NCI-H187 (cell line): Measurements from ENCODE around the gene MLXIP.
"Not testable (repeated sequence)": the region's sequence is repeated elsewhere in the genome, so short reads cannot be mapped to it uniquely, and the experiment has no call there.

Source experiments
- DNase-seq, 2 experiments: peaks; one replicate each; lab custom pipeline; 2025; lab: John Stamatoyannopoulos, UW

Gene MLXIP

GRCh38 chr12:122148657-122149056 is 70.1 kb downstream of the MLXIP start:
- DNase-seq, result no peak

DNA sequence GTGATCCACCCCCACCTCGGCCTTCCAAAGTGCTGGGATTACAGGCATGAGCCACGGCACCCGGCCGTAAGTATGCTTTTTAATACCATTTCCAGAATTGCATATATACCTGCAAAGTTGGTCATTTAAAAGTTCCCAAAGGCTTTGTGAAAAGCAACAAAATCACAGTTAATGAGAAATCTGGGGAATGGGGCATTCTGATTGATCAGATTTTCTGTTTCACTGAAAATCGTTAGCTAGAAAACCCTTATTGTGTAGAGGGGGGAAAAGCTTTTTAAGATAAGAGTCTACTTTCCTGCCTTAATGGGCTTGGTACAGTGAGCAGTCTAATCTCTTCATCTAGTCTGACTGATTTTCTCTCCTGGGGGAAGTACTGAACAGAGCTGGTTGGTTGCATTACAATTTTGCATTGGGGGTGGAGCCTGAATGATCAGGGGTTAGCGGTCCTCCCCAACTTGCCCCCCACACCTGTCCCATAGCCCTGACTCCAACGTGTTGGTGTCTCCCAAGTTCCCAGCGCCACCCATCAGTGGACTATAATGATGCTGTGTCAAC is 71.6 kb downstream of the MLXIP start:
- no peak for DNase-seq

GRCh38 chr12:122152754-122153153 is 74.2 kb downstream of the MLXIP start:
- no peak for DNase-seq

DNA sequence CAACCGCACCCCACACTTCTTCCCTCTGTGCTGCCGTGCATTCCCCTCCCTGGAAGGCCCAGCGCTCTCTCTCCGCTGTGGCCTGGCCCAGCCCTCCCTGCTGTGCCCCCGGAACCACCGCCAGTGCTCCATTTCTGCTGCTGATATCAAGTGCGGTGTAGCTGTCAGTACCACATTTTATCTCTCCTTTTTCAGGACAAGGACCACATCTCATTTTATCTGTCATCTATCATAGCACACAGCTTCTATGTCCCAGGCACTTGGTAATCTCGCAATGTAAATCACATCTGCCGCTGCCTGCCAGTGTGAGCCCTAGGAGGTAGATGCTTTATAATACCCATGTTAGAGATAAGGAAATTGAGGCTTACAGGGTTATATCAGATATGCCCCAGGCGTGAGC is 77.1 kb downstream of the MLXIP start:
- no peak for DNase-seq

DNA sequence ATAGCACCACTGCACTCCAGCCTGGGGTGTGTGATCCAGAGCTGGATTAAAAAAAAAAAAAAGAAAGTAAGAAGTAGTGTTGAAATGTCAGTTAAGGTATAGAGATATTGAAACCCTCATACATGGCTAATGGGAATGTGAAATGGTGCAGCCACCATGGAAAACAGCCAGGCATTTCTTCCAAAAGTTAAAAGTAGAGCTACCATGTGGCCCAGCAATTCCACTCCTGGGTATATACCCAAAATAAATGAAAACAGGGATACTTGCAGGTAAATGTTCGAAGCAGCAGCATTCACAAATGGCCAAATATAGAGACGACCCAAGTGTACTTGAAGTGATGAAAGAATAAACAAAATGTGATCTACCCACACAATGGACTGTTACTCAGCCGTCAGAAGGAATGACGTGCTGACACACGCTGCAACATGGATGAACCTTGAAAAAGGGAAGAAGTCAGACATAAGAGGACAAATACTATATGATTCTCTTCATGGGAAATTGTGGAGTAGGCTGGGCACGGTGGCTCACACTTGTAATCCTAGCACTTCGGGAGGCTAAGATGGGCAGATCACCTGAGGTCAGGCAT is 80.2 kb downstream of the MLXIP start:
- DNase-seq, result no peak

DNA sequence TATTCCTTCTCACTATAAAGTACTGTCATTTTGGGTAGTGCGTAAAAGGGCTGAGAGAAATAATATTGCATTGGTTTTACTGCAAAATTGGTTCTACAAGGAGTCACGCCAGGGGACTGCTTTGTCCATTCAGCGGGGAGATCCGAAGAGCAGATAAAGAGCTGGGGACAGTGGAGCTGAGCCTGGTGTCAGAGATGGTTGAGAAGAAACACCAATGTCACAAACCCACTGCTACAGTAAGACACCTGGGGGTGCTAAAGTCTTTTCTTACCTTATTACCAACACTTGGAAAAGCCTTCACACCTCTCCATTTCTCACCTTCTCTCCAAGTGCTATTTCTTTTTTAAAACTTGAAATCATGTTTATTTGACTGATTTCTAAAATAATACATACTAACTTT is 81.3 kb downstream of the MLXIP start:
- DNase-seq, result no peak

DNA sequence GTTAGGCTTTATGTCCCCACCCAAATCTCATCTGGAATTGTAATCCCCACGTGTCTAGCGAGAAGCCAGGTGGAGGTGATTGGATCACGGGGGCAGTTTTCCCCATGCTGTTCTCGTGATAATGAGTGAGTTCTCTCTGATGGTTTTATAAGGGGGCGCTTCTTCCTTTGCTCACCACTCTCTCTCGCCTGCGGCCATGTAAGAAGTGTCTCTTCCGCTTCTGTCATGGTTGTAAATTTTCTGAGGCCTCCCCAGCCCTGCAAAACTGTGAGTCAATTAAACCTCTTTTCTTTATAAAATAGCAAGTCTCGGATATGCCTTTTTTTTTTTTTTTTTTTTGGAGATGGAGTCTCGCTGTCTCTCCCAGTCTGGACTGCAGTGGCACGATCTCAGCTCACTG is 82.2 kb downstream of the MLXIP start:
- DNase-seq, result no peak

GRCh38 chr12:122161682-122162081 is 83.1 kb downstream of the MLXIP start:
- no peak for DNase-seq

GRCh38 chr12:122162976-122163375 is 84.4 kb downstream of the MLXIP start:
- DNase-seq, result no peak

DNA sequence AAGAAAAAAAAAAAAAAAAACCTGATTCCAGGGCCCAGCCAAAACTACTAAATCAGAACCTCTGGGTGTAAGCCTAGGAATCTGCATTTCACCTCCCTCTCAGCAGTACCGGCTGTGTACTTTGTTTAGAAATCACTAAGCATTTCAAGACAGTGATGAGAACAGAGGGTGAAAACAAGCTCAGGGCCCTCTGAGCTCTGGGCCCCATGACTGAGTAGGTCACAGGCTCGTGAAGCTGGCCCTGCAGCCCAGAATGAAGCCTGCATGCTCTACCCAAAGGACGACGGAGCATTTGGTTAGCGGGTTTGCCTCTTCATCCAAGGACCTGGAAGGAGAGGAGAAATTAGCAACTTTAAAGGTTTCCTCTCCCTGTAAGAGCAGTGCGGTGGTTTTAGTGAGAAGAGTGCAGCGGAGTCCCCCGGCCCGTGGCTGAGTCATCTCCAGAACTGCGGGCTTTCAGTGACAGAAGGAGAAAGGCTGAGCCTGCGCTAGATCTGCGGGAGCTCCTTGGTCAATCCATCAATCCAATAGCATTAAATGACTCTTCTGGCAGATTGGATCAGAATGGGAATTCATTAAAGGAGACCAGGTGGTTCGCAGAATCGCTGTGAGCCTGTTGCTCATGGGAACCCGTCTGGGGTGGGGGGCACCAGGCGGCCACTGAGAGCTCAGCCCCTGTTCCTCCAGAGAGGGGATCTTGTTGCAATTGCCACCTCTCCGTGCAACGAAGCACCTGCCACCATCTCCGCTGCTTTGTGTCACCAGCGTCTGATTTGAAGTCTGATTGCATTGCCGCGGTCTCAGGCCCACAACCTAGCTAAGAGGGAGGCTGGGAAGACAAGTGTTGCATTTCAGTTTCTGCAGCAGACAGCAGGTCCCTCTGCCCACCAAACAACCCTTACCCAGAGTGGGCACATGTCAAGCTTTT is 88.1 kb downstream of the MLXIP start:
- DNase-seq, result no peak

DNA sequence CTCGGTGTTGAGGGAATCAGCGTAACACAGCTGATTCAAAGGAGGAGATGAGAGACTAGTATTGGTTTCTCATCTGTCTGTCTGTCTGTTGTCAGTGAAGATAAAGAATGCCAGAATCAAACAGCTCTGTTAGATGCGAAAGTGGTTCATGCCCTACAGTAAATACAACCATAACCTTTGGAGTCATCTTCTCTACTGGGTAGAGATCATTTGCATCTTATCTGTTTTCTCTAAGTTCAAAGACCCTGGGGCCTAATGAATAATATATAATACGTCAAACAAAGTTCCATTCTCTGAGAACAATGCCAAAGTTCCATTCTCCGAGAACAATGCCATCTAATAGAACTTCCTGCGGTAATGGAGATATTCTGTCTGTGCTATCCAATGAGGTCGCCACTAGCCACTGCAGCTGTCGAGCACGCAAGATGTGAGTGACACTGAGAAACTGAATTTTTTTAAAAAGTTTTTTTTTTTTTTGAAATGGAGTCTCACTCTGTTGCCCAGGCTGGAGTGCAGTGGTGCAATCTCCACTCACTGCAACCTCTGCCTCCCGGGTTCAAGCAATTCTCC is 88.9 kb downstream of the MLXIP start:
- no peak for DNase-seq

GRCh38 chr12:122168492-122168891 is 89.9 kb downstream of the MLXIP start:
- no peak for DNase-seq

DNA sequence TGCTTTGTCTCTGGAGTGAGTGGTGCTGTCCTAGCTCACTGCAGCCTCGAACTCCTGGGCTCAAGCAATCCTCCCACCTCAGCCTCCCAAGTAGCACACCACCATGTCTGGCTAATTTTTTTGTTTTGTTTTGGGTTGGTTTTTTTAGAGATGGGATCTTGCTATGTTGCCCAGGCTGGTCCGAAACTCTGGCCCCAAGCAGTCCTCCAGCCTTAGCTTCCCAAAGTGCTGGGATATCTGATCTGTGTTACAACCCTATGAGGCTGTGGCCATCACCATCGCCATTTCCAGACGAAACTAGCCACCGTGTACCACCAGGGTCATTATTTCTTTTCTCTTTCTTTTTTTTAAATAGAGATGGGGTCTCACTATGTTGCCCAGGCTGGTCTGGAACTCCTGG is 92.8 kb downstream of the MLXIP start:
- no peak for DNase-seq

DNA sequence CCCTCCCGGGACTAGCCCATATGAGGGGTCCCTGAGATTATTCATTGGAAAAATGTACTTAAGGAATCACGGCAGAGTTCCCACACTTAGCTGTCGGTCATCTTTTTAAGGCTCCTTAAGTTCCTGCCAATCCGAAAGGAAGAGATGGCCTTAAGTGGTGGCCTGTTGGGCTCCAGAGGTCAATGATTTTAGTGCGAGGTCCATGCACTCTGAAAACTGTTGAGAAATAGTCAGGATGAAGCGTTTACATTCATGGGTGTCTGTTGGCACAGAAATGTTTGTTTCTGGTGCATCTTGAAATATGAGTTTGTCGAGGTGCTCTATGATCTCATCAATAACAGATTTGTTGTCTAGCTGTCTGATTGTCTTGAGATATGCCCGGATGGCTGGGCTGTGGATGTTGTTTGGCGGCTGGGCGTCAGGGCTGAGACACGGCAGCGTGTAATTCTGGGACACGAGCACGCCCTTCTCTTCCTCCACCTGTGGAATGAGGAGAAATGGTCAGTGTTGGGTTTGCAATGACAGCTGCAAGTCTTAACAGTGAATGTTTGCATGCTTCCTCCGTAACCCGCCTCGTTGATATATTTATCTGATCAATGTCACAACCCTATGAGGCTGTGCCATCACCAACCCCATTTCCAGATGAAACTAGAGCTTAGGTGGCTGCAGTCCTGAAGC is 93.8 kb downstream of the MLXIP start:
- no peak for DNase-seq

GRCh38 chr12:122174155-122174845 is 95.7 kb downstream of the MLXIP start, which contains the start of gene IL31:
Gene IL31, minus strand, starts transcription at chr12:122174221. Its CDS starts 49 bp downstream, at chr12:122174172.
- DNase-seq, result peak in 1 of 2 experiments; percentile 56

- not testable (repeated sequence) for DNase-seq
These were observed 97.9 kb downstream of the MLXIP start for GRCh38 chr12:122176473-122176872.

DNA sequence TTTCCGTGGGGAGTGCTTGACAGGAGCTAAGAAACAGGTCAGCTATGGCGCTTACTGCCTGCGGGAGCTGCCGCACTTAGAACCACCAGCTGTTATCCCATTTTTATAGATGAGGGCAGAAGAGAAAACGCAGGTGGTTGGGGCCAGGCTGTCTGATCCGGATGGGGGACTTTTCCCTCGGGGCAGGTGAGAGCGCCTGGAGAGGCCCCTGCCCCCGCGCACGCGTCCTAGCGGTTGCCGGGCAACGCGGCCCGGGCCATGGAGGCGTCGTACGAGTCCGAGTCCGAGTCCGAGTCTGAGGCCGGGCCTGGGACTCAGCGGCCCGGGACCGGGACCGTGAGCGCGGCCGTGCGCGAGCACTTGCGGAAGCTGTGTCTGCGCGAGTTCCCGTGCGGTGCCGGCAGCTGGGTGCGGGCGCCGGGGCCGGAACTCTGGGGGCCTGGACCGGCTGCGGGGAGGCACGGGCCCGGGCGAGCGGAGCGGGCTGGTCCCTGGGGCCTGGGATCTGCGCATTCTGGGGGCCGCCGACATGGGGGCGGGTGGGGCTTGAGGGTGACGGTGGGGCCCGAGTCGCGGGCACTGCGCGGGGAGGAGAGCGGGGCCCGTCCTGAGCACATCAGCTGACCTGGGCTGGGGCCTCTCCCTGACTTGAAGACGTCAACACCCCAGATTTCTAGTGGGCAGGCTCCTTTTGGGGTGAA is 104.5 kb downstream of the MLXIP start, which contains the start of gene LRRC43:
Gene LRRC43 (plus strand): TSS at position 237 of the 701 bp plus-strand sequence. CDS start 22 bp downstream, at position 259.
- peak in 1 of 2 experiments; percentile 74 for DNase-seq

- DNase-seq, result no peak
These were observed 105.0 kb downstream of the MLXIP start for GRCh38 chr12:122183588-122183940.

- no peak for DNase-seq
These were observed 106.0 kb downstream of the MLXIP start for GRCh38 chr12:122184517-122184916.

DNA sequence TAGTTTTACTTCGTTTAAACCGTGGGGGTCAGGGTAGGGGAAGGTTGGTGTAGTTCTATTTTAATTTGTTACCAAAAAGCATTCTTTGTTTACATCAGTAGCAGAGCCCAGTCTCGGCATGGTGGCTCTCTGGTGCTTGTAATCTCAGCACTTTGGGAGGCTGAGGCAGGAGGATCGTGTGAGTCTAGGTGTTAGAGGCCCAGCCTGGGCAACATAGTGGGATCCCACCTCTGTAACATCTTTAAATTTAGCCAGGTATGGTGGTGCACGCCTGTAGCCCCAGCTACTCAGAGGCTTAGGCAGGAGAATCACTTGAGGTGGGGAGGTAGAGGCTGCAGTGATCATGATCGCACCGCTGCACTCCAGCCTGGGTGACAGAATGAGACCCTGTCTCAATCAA is 106.5 kb downstream of the MLXIP start:
- DNase-seq, result no peak
